Sigmoid colon (tissue), 7 donors: ENCODE results near the gene FBXO5. TPM values are rescaled to one million over a fixed set of nuclear protein-coding genes. Genes with fewer than 3 reads are reported as not detected.

ENCODE experiments used
- DNase-seq: peaks from one replicate; pipeline ENCODE4 v3.0.0-alpha.2; 2019
- H3K27ac ChIP-seq, 4 donors: fragments of 200-600 bp; sonication (generic); one replicate each; pipeline ENCODE4 v1.5.1; 2016 to 2019; ENCODE audit warnings: mild to moderate bottlenecking in 1 of 4
- H3K27me3 ChIP-seq, 3 donors: fragments of 200-600 bp; sonication (generic); one replicate each; pipeline ENCODE4 v1.5.1; 2019; ENCODE audit warnings: mild to moderate bottlenecking in 1 of 3
- H3K36me3 ChIP-seq, 4 donors: fragments of 200-600 bp; sonication (generic); one replicate each; pipeline ENCODE4 v1.5.1; 2016 to 2019
- H3K4me1 ChIP-seq, 4 donors: fragments of 200-600 bp; sonication (generic); one replicate each; pipeline ENCODE4 v1.5.1; 2017 to 2019
- H3K4me3 ChIP-seq, 4 donors: fragments of 200-600 bp; sonication (generic); one replicate each; pipeline ENCODE4 v1.5.1; 2017 to 2019; ENCODE audit warnings: mild to moderate bottlenecking in 2 of 4, moderate library complexity in 1 of 4
- H3K9me3 ChIP-seq, 4 donors: fragments of 200-600 bp in 3 of 4; sonication (generic) in 3 of 4; one replicate each; pipeline versions ENCODE4 v1.5.1 to v1.6.1; 2013 to 2019
- EP300 ChIP-seq, 4 donors: sonication (generic); formaldehyde crosslinking; IDR thresholded peaks; one replicate each; pipeline ENCODE4 v1.6.1; 2017; ENCODE audit warnings: antibody characterized with exemption in 4 of 4
- POLR2A ChIP-seq, 2 donors: fragments of 450-650 bp; IDR thresholded peaks; one replicate each; pipeline ENCODE4 v1.6.1; 2016; ENCODE audit warnings: antibody characterized with exemption in 2 of 2, mild to moderate bottlenecking in 2 of 2, moderate library complexity in 2 of 2
- POLR2AphosphoS5 ChIP-seq, 4 donors: sonication (generic); formaldehyde crosslinking; IDR thresholded peaks; one replicate each; pipeline ENCODE4 v1.6.1; 2017; ENCODE audit warnings: antibody characterized with exemption in 4 of 4
- WGBS, 2 donors: extraction: QIAGEN DNeasy Blood & Tissue Kit; methylation state at CpG; one replicate each; pipeline ENCODE4 v1.1.7; 2013; 5-methylcytosine and 5-hydroxymethylcytosine counted together
- intact Hi-C: fragments of 100-400 bp; cut with DNase I; formaldehyde crosslinking; loops from one replicate; pipeline ENCODE4 v1.15.1; 2023
- polyA plus RNA-seq, 3 donors: library from polyadenylated mRNA; stranded (reverse); fragments of 200-250 nt; gene quantifications; one replicate each; pipeline ENCODE4 v1.2.3, GENCODE V29; 2013
- total RNA-seq, 4 donors: library from RNA; depleted of rRNA; stranded (reverse); fragments of >200 nt; gene quantifications; one replicate each; pipeline ENCODE4 v1.1.0, GENCODE V29; 2016
- TF ChIP-seq, protein P1 (sequence below), 4 experiments: fragments of 450-650 bp in 3 of 4; fragments of 200-600 bp in 1 of 4; IDR thresholded peaks; one replicate each; pipeline ENCODE4 v1.5.1; 2016 to 2019; ENCODE audit warnings: antibody characterized with exemption in 4 of 4, mild to moderate bottlenecking in 3 of 4, moderate library complexity in 2 of 4
- donor health status: healthy with polysubstance abuse.
- donor health status: Bipolar disorder and iron deficiency.
- donor health status: healthy.

Gene FBXO5
- total and polyA plus RNA-seq, 7 donors, result 1.8 to 6.4 (median 3.3) TPM

DNA sequence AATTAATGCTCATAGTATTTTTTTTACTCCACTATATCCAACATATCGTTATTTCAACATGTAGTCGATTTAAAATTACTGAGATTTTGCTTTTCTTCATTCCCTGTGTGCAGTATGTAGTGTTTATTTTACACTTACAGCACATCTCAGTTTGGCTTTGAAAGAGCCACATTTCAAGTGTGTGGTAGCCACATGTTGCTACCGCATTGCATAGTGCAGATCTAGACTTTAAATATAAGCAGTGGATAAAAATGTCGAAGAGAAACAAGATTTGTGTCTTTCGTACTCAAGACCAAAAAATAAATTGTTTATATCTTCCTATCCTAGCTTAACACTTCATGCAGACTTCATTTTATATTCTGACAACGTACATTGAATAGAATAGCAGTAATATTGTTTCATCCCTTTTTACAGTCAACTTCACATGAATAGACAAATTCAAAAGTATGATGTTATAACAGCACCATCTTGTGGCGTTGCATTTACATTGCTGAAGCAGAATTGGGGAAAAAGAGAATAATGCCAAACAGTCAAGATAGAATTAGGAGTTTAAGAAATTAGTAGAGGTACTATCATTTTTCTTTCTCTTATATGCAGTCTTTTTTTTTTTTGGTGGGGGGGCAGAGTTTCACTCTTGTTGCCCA lies 29.9 kb downstream of the FBXO5 start:
- no peak overlapping the region for H3K27ac ChIP-seq
- H3K4me1 ChIP-seq, result no peaks in the 10 kb centered on the region
- no peak for DNase-seq
- 61 to 64% methylated on average over 7 of the region's 7 CpGs for WGBS, 2 donors
- intact Hi-C loops, result no loop called here
- H3K27me3 ChIP-seq, result no peaks in the 10 kb centered on the region
- H3K36me3 ChIP-seq, result no peaks in the 10 kb centered on the region
- TF ChIP-seq, protein P1, sequence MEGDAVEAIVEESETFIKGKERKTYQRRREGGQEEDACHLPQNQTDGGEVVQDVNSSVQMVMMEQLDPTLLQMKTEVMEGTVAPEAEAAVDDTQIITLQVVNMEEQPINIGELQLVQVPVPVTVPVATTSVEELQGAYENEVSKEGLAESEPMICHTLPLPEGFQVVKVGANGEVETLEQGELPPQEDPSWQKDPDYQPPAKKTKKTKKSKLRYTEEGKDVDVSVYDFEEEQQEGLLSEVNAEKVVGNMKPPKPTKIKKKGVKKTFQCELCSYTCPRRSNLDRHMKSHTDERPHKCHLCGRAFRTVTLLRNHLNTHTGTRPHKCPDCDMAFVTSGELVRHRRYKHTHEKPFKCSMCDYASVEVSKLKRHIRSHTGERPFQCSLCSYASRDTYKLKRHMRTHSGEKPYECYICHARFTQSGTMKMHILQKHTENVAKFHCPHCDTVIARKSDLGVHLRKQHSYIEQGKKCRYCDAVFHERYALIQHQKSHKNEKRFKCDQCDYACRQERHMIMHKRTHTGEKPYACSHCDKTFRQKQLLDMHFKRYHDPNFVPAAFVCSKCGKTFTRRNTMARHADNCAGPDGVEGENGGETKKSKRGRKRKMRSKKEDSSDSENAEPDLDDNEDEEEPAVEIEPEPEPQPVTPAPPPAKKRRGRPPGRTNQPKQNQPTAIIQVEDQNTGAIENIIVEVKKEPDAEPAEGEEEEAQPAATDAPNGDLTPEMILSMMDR (IDR thresholded peaks at IDR 0.05), result peak in 2 of 4 experiments; percentile 8 to 30
- TF ChIP-seq POLR2A (IDR thresholded peaks at IDR 0.05) (no peak), EP300 (IDR thresholded peaks at IDR 0.05) (no peak), POLR2AphosphoS5 (IDR thresholded peaks at IDR 0.05) (no peak)
- peaks cover 0 to 5% (median 0%) of the 10 kb centered on the region in 4 donors for H3K9me3 ChIP-seq
- H3K4me3 ChIP-seq, result no peak overlapping the region

DNA sequence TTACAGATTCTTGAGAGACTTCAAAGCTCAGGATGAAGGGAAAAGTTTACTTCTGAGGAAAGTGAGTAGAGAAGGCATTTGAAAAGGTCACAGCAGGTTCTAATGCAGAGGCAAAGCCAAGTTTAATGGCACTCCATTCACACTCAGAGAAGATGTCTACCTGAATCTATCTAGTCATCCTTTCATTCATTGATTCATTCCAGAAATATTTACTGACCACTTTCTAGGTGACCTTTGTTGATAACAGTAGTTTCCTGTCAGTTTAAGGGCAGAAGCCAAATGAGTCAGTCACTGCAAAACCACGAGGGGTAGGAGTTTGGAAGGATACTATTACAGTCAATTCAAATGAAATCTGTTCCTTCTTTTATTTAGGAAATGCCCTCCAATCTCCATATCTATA lies 30.8 kb downstream of the FBXO5 start:
- no peak for DNase-seq
- intact Hi-C loops, result no loop called here
- H3K4me3 ChIP-seq, result no peak overlapping the region
- no peaks in the 10 kb centered on the region for H3K4me1 ChIP-seq
- H3K27ac ChIP-seq, result no peak overlapping the region
- H3K36me3 ChIP-seq, result no peaks in the 10 kb centered on the region
- TF ChIP-seq POLR2A (IDR thresholded peaks at IDR 0.05) (no peak), POLR2AphosphoS5 (IDR thresholded peaks at IDR 0.05) (no peak), EP300 (IDR thresholded peaks at IDR 0.05) (no peak)
- TF ChIP-seq, protein P1 (IDR thresholded peaks at IDR 0.05), result no peak
- peaks cover 0 to 5% (median 0%) of the 10 kb centered on the region in 4 donors for H3K9me3 ChIP-seq
- H3K27me3 ChIP-seq, result no peaks in the 10 kb centered on the region
- 3 to 24% methylated on average over 1 of the region's 1 CpG for WGBS, 2 donors

DNA sequence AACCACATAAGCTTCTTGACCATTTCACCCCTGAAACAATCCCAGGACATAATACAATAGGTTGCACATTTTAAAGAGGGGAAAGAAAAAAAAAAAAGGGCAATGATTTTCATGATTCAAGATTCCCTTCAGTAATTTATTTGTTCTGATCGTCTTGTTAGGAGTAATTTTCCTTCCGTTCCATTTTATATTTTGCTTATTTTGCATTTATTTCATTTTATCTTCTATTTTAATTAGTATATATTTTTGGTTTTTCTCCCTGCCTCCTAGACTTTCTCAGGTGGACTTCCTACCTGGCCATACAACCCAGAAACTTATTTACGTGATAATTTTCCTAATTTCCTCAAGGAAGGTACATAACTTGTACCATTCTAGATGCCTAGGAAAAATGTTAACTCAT lies 32.6 kb downstream of the FBXO5 start:
- WGBS, 2 donors, result 88 to 90% methylated on average over 3 of the region's 3 CpGs
- TF ChIP-seq POLR2AphosphoS5 (IDR thresholded peaks at IDR 0.05) (no peak), EP300 (IDR thresholded peaks at IDR 0.05) (no peak), POLR2A (IDR thresholded peaks at IDR 0.05) (no peak)
- TF ChIP-seq, protein P1 (IDR thresholded peaks at IDR 0.05), result no peak
- H3K4me3 ChIP-seq, result no peak overlapping the region
- no peak for DNase-seq
- H3K4me1 ChIP-seq, result no peaks in the 10 kb centered on the region
- no peaks in the 10 kb centered on the region for H3K9me3 ChIP-seq
- no peaks in the 10 kb centered on the region for H3K36me3 ChIP-seq
- H3K27me3 ChIP-seq, result no peaks in the 10 kb centered on the region
- no peak overlapping the region for H3K27ac ChIP-seq
- intact Hi-C loops, result no loop called here

DNA sequence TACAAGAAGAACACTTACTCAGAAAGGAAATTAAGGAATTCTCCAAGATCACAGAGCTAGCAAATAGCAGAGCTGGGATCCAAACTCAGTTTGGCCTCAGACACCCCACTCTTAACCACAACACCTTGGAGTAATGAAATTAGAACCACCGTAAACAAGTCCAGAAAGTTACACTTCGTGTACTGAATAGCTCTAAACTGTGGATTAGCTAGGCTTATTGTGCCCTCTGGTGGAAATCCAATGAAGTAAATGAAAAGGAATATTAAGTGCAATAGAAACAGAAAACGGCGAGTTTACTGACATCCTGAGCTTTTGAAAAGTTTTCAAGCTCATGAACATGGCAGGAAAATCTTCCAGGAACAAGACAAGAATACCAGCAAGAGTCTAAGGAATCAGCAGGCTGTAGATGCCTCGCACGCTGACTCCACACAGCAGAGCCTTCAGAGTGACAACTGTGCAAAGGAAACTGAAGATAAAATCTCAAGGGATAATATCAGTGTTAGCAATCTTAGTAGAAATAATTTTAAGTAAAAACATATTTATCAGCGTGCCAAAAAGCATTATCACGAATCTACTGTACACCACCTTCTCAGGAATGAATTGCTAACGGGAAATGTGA lies 34.6 kb downstream of the FBXO5 start:
- no peak overlapping the region for H3K4me3 ChIP-seq
- TF ChIP-seq, protein P1 (IDR thresholded peaks at IDR 0.05), result peak in 3 of 4 experiments; percentile 48 to 64 (median 50)
- no peak for TF ChIP-seq POLR2AphosphoS5 (IDR thresholded peaks at IDR 0.05)
- no peaks in the 10 kb centered on the region for H3K9me3 ChIP-seq
- no peaks in the 10 kb centered on the region for H3K4me1 ChIP-seq
- H3K27me3 ChIP-seq, result no peaks in the 10 kb centered on the region
- no peak overlapping the region for H3K27ac ChIP-seq
- no peak for DNase-seq
- no peaks in the 10 kb centered on the region for H3K36me3 ChIP-seq
- intact Hi-C loops, result loop anchor here (5.0 kb wide), 1 partner anchor 86 kb away; no protein-coding TSS in a partner anchor
- 30 to 32% methylated on average over 9 of the region's 9 CpGs for WGBS, 2 donors
